H1 (cell line): ENCODE data around the gene S100A12. TPM values are rescaled to one million over a fixed set of nuclear protein-coding genes. Genes with fewer than 3 reads are reported as not detected.

Experiments used
- CTCF ChIA-PET: fragments of 300-600 bp; sonication (Branson Sonifier 250); formaldehyde crosslinking; loops from one replicate; lab custom pipeline; 2021; ENCODE audit not compliant: partially characterized antibody; lab: Charles Lee
- POLR2A ChIA-PET: fragments of 300-600 bp; sonication (Branson Sonifier 250); formaldehyde crosslinking; loops from one replicate; lab custom pipeline; 2021; ENCODE audit warnings: inconsistent platforms; ENCODE audit not compliant: partially characterized antibody; lab: Charles Lee
- DNase-seq, 2 experiments: peaks; one replicate each; pipeline versions ENCODE4 v3.0.0 to v3.0.0-alpha.2; 2010 to 2022; ENCODE audit warnings: low spot score in 2 of 2, low read depth in 1 of 2, mixed read lengths in 1 of 2
- FAIRE-seq: peaks from 2 replicates; lab custom pipeline; 2011; peaks lifted over from hg19 to GRCh38; lab: Jason Lieb, UNC
- H2AFZ ChIP-seq: 2 replicates; pipeline ENCODE4 v1.8.1; 2012; ENCODE audit warnings: low read length, inconsistent platforms
- H2AK5ac ChIP-seq: 2 replicates; pipeline ENCODE4 v1.6.1; 2013; ENCODE audit warnings: low read depth, low read length
- H2BK120ac ChIP-seq: replicated peaks from 2 replicates; pipeline ENCODE3; 2013; ENCODE audit warnings: low read depth, low read length, inconsistent platforms
- H2BK12ac ChIP-seq: 2 replicates; pipeline ENCODE4 v1.6.1; 2013; ENCODE audit warnings: low read depth, low read length
- H2BK15ac ChIP-seq: 2 replicates; pipeline ENCODE4 v1.6.1; 2013; ENCODE audit warnings: low read length
- H2BK20ac ChIP-seq: 2 replicates; pipeline ENCODE4 v1.6.1; 2013; ENCODE audit warnings: low read length
- H2BK5ac ChIP-seq: 2 replicates; pipeline ENCODE4 v1.6.1; 2013; ENCODE audit warnings: low read depth, low read length
- H3K14ac ChIP-seq: 2 replicates; pipeline ENCODE4 v1.6.1; 2013; ENCODE audit warnings: inconsistent platforms; ENCODE audit not compliant: insufficient read length
- H3K18ac ChIP-seq: 2 replicates; pipeline ENCODE4 v1.6.1; 2013; ENCODE audit warnings: low read length; ENCODE audit errors: extremely low read depth
- H3K23ac ChIP-seq: 2 replicates; pipeline ENCODE4 v1.6.1; 2013; ENCODE audit warnings: inconsistent platforms; ENCODE audit not compliant: insufficient read length
- H3K23me2 ChIP-seq: 2 replicates; pipeline ENCODE4 v1.6.1; 2013; ENCODE audit warnings: low read depth, low read length
- H3K27ac ChIP-seq: 2 replicates; pipeline ENCODE4 v1.6.1; 2011; ENCODE audit warnings: low read depth, low read length, inconsistent platforms
- H3K27me3 ChIP-seq, 4 experiments: replicated peaks in 1 of 4; 1 replicate in 1 of 4; 2 replicates in 3 of 4; pipeline versions ENCODE4 v1.6.1 to v1.8.1; 2011 to 2013; ENCODE audit warnings: low read length in 3 of 4, mild to moderate bottlenecking in 3 of 4, inconsistent platforms in 2 of 4, mixed read lengths in 2 of 4, moderate library complexity in 1 of 4; ENCODE audit not compliant: control insufficient read depth in 3 of 4, insufficient read depth in 3 of 4; ENCODE audit errors: extremely low read depth in 1 of 4
- H3K36me3 ChIP-seq, 4 experiments: 2 replicates each; pipeline versions ENCODE4 v1.6.1 to v1.8.1; 2011 to 2013; ENCODE audit warnings: mild to moderate bottlenecking in 4 of 4, low read length in 3 of 4, moderate library complexity in 2 of 4, control low read depth in 1 of 4, inconsistent platforms in 1 of 4; ENCODE audit not compliant: insufficient read depth in 4 of 4, control insufficient read depth in 2 of 4
- H3K4ac ChIP-seq: replicated peaks from 2 replicates; pipeline ENCODE3; 2013; ENCODE audit warnings: low read length, low read depth, mixed read lengths, inconsistent platforms; ENCODE audit not compliant: insufficient read length
- H3K4me1 ChIP-seq, 4 experiments: replicated peaks in 1 of 4; 1 replicate in 1 of 4; 2 replicates in 3 of 4; pipeline versions ENCODE4 v1.6.1 to v1.8.1; 2011 to 2013; ENCODE audit warnings: low read length in 3 of 4, inconsistent platforms in 2 of 4, mixed read lengths in 1 of 4; ENCODE audit not compliant: insufficient read depth in 4 of 4, control insufficient read depth in 3 of 4
- H3K4me2 ChIP-seq, 2 experiments: 2 replicates each; pipeline versions ENCODE4 v1.6.1 to v1.8.1; 2011 to 2013; ENCODE audit warnings: low read depth in 2 of 2, low read length in 2 of 2, control low read depth in 1 of 2, inconsistent platforms in 1 of 2, mild to moderate bottlenecking in 1 of 2; ENCODE audit not compliant: insufficient read depth in 1 of 2
- H3K4me3 ChIP-seq, 4 experiments: fragments of 200-600, 300-600 bp in 1 of 4; sonication (generic), shearing (Covaris generic), sonication (Bioruptor Twin) in 1 of 4; 2 replicates each; pipeline versions ENCODE4 v1.5.1 to v1.8.1; 2011 to 2016; ENCODE audit warnings: low read length in 4 of 4, low read depth in 3 of 4, control low read depth in 2 of 4, inconsistent platforms in 2 of 4, mild to moderate bottlenecking in 2 of 4, mixed read lengths in 1 of 4, moderate library complexity in 1 of 4; ENCODE audit not compliant: insufficient read depth in 2 of 4; ENCODE audit errors: extremely low read depth in 1 of 4
- H3K56ac ChIP-seq: replicated peaks from 2 replicates; pipeline ENCODE3; 2013; ENCODE audit warnings: low read depth, mild to moderate bottlenecking, mixed read lengths, low read length, inconsistent platforms; ENCODE audit not compliant: insufficient read length
- H3K79me1 ChIP-seq: 2 replicates; pipeline ENCODE4 v1.6.1; 2013; ENCODE audit warnings: low read depth, low read length, control low read depth
- H3K79me2 ChIP-seq, 2 experiments: 2 replicates each; pipeline versions ENCODE4 v1.6.1 to v1.8.1; 2012 to 2013; ENCODE audit warnings: low read length in 2 of 2, mild to moderate bottlenecking in 2 of 2, inconsistent platforms in 1 of 2; ENCODE audit not compliant: insufficient read depth in 2 of 2, control insufficient read depth in 1 of 2
- H3K9ac ChIP-seq, 4 experiments: replicated peaks in 1 of 4; 1 replicate in 1 of 4; 2 replicates in 3 of 4; pipeline versions ENCODE4 v1.6.1 to v1.8.1; 2011 to 2013; ENCODE audit warnings: low read depth in 3 of 4, low read length in 3 of 4, control low read depth in 2 of 4, mild to moderate bottlenecking in 2 of 4, moderate library complexity in 2 of 4, inconsistent platforms in 1 of 4; ENCODE audit errors: extremely low read depth in 1 of 4
- H3K9me3 ChIP-seq, 2 experiments: 2 replicates each; pipeline versions ENCODE4 v1.6.1 to v1.8.1; 2012 to 2013; ENCODE audit warnings: mild to moderate bottlenecking in 2 of 2, moderate library complexity in 2 of 2, control low read depth in 1 of 2, inconsistent platforms in 1 of 2, low read depth in 1 of 2, low read length in 1 of 2, mixed read lengths in 1 of 2; ENCODE audit not compliant: insufficient read depth in 2 of 2
- H4K20me1 ChIP-seq, 2 experiments: replicated peaks in 1 of 2; 2 replicates each; pipeline versions ENCODE3 to v1.8.1; 2011 to 2013; ENCODE audit warnings: inconsistent platforms in 2 of 2, low read length in 2 of 2, mild to moderate bottlenecking in 1 of 2; ENCODE audit not compliant: insufficient read depth in 2 of 2, control insufficient read depth in 1 of 2
- H4K5ac ChIP-seq: 2 replicates; pipeline ENCODE4 v1.6.1; 2013; ENCODE audit warnings: low read length, low read depth, mixed read lengths, inconsistent platforms; ENCODE audit not compliant: insufficient read length
- H4K8ac ChIP-seq: 2 replicates; pipeline ENCODE4 v1.8.0; 2013; ENCODE audit warnings: mild to moderate bottlenecking, moderate library complexity, low read length, inconsistent platforms; ENCODE audit not compliant: insufficient read depth; ENCODE audit errors: extremely low read depth
- H4K91ac ChIP-seq: replicated peaks from 2 replicates; pipeline ENCODE3; 2013; ENCODE audit warnings: low read length, mixed read lengths, inconsistent platforms; ENCODE audit not compliant: insufficient read length
- CBX5 ChIP-seq: fragments of 300-800, 300-1000 bp; sonication (generic); IDR thresholded peaks from 2 replicates; pipeline ENCODE4 v1.7.1; 2016; ENCODE audit warnings: antibody characterized with exemption, low read length, low read depth
- CHD2 ChIP-seq: IDR thresholded peaks from 2 replicates; pipeline ENCODE4 v1.6.1; 2012; ENCODE audit warnings: low read length, improper control_type of control experiment
- EGR1 ChIP-seq: IDR thresholded peaks from 2 replicates; pipeline ENCODE4 v1.6.1; 2011; ENCODE audit warnings: low read depth, low read length, borderline replicate concordance
- FOSL1 ChIP-seq: IDR thresholded peaks from 2 replicates; pipeline ENCODE4 v1.6.1; 2011; ENCODE audit warnings: mild to moderate bottlenecking, low read depth, low read length, moderate library complexity; ENCODE audit not compliant: insufficient read depth
- MAX ChIP-seq: IDR thresholded peaks from 2 replicates; pipeline ENCODE4 v1.6.1; 2012; ENCODE audit warnings: inconsistent platforms
- POLR2A ChIP-seq, 2 experiments: IDR thresholded peaks; 1 replicate in 1 of 2; 2 replicates in 1 of 2; pipeline ENCODE4 v1.6.1; 2011; ENCODE audit warnings: low read depth in 2 of 2, low read length in 2 of 2, mild to moderate bottlenecking in 2 of 2; ENCODE audit errors: control extremely low read depth in 1 of 2
- RNF2 ChIP-seq: fragments of 200-900, 300-1000 bp; sonication (generic); IDR thresholded peaks from 2 replicates; pipeline ENCODE4 v1.7.1; 2016; ENCODE audit warnings: borderline replicate concordance, low read depth, mild to moderate bottlenecking, antibody characterized with exemption, low read length; ENCODE audit not compliant: poor library complexity, severe bottlenecking; ENCODE audit errors: missing control alignments
- RXRA ChIP-seq: IDR thresholded peaks from 2 replicates; pipeline ENCODE4 v1.6.1; 2011; ENCODE audit warnings: low read depth, mild to moderate bottlenecking, low read length, moderate library complexity; ENCODE audit not compliant: insufficient read depth
- SIRT6 ChIP-seq: IDR thresholded peaks from one replicate; pipeline ENCODE4 v1.7.1; 2012; ENCODE audit warnings: low read length, inconsistent platforms
- SIX5 ChIP-seq: IDR thresholded peaks from 2 replicates; pipeline ENCODE4 v1.6.1; 2011; ENCODE audit warnings: mild to moderate bottlenecking, low read depth, low read length
- WGBS, 2 experiments: shearing (Covaris generic) in 1 of 2; methylation state at CpG; one replicate each; pipeline versions ENCODE4 v1.1.6 to v1.1.7; 2013 to 2015; ENCODE audit warnings: low lambda C conversion rate in 2 of 2, mixed read lengths in 2 of 2, inconsistent platforms in 1 of 2, low coverage in 1 of 2, missing lambda C conversion rate in 1 of 2; ENCODE audit not compliant: insufficient replicate concordance in 2 of 2, insufficient coverage in 1 of 2, insufficient read length in 1 of 2; ENCODE audit errors: extremely low coverage in 1 of 2, missing lambda C conversion rate in 1 of 2; 5-methylcytosine and 5-hydroxymethylcytosine counted together
- polyA plus RNA-seq, 7 experiments: library from polyadenylated mRNA; depleted of rRNA in 3 of 7; stranded (reverse) in 5 of 7; unstranded in 2 of 7; fragments of >200 nt in 5 of 7; fragments of 200-250 nt in 2 of 7; gene quantifications; 1 replicate in 5 of 7; 2 replicates in 1 of 7; 4 replicates in 1 of 7; pipeline versions ENCODE4 v1.2.1 to v1.2.3, GENCODE V29; 2011 to 2013; ENCODE audit warnings: missing spikeins in 2 of 7, mixed read lengths in 2 of 7
- total RNA-seq: library from RNA; stranded (reverse); fragmentation: NEBNext Ultra II Directional; extraction: Animal tissue kit (Norgen Biotek cat#: 25700); gene quantifications from 2 replicates; pipeline ENCODE4 v1.2.1, GENCODE V29; 2021

Gene S100A12
- total and polyA plus RNA-seq, 2 of the 8 experiments (the other 6 are each of a cell fraction or from before 2014, with no cell fraction given): not detected

DNA sequence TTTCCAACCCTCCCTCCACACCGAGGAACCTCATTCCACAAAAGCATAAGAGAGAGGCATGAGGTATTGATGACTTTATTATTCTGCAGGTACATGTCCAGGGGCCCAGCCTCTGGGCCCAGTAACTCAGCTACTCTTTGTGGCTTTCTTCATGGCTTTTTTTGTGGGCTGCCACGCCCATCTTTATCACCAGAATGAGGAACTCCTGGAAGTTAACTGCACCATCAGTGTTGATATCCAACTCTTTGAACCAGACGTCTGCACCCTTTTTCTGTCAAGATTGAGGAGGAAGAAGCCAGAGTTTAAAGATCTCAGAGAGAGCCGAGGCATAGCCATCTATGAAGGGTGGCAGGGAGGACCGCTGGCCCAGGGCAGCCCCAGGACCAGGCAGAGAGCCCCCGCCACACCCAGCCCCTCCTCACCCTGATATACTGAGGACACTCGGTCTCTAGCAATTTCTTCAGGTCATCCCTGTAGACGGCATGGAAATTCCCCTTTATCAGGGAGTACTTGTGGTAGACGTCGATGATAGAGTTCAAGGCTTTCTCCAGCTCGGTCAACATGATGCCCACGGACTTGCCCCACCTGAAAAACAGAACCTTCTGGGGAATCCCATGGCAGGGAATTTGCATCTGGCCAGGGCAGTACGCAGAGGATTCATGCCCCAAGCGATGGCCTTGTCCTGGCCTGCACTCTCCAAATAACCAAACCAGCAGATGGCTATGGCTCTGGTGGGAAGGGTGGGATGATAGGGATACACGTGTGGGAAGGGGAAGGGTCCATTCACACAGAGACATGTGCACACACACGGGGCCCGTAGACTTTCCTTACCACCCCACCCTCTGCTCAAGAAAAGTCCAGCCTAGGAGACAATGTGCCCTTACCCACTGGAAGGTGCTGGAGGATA is 14.8 kb upstream of the S100A12 start:
- Histone ChIP-seq H3K9me3 (no peaks in the 10 kb centered on the region), H3K18ac (no peak overlapping the region), H3K27me3 (peaks cover 0 to 2% (median 0%) of the 10 kb centered on the region in 4 experiments; a peak in 1 of 7 replicates), H4K20me1 (no peaks in the 10 kb centered on the region), H3K36me3 (no peaks in the 10 kb centered on the region), H3K79me1 (no peaks in the 10 kb centered on the region), H2BK120ac (no peak overlapping the region), H2AK5ac (no peak overlapping the region), H3K4me1 (no peaks in the 10 kb centered on the region), H3K23me2 (no peaks in the 10 kb centered on the region), H2BK5ac (no peak overlapping the region), H3K23ac (no peak overlapping the region), H3K4ac (no peak overlapping the region), H4K8ac (no peak overlapping the region), H2AFZ (no peak overlapping the region), H3K14ac (no peak overlapping the region), H2BK12ac (no peak overlapping the region), H4K91ac (no peak overlapping the region), H2BK20ac (no peak overlapping the region), H2BK15ac (no peak overlapping the region), H3K4me3 (no peak overlapping the region), H3K79me2 (no peaks in the 10 kb centered on the region), H3K4me2 (no peak overlapping the region), H3K56ac (no peak overlapping the region), H3K27ac (no peak overlapping the region), H4K5ac (no peak overlapping the region), H3K9ac (no peak overlapping the region)
- WGBS, 2 experiments: 84% methylated on average over 17 of the region's 17 CpGs; no CpG with 5 or more reads in 1 of the 2 experiments
- FAIRE-seq (no peak), DNase-seq (no peak)
- ChIA-PET CTCF (interaction anchor here (1.0 to 1.8 kb wide), 4 partner anchors 10 to 105 kb away, joined by 3 to 8 read pairs (median 5); no protein-coding TSS in a partner anchor), POLR2A (interaction anchor here (1.2 kb wide), 1 partner anchor 22 kb away, joined by 3 read pairs; no protein-coding TSS in a partner anchor)
- TF ChIP-seq RXRA: no peak
- TF ChIP-seq SIRT6: no peak
- TF ChIP-seq SIX5: no peak
- no peak for TF ChIP-seq CBX5
- no peak for TF ChIP-seq POLR2A (IDR thresholded peaks at IDR 0.05; ENCODE audit: control extremely low read depth in 1 of 2, low read depth in 2 of 2, low read length in 2 of 2)
- TF ChIP-seq EGR1: no peak
- no peak for TF ChIP-seq CHD2
- no peak for TF ChIP-seq RNF2
- no peak for TF ChIP-seq MAX
- TF ChIP-seq FOSL1: no peak
